LNCAP (cell line): Measurements from ENCODE around the gene AEN.

Source experiments
- CTCF ChIP-seq: fragments of 450-650 bp; IDR thresholded peaks from 2 replicates; pipeline ENCODE4 v1.5.1; 2017; ENCODE audit warnings: mild to moderate bottlenecking

Gene AEN

GRCh38 chr15:88651136-88651732 lies 30.1 kb downstream of the AEN start:
- TF ChIP-seq CTCF: no peak

GRCh38 chr15:88651971-88652370 lies 30.8 kb downstream of the AEN start:
- TF ChIP-seq CTCF: no peak

- no peak for TF ChIP-seq CTCF
Measured at GRCh38 chr15:88652456-88653199, 31.5 kb downstream of the AEN start.

GRCh38 chr15:88653200-88654064 lies 32.3 kb downstream of the AEN start:
- no peak for TF ChIP-seq CTCF

GRCh38 chr15:88654430-88655102 lies 33.4 kb downstream of the AEN start:
- no peak for TF ChIP-seq CTCF

GRCh38 chr15:88655103-88655553 lies 34.0 kb downstream of the AEN start:
- TF ChIP-seq CTCF: no peak
